HG03159 (cell line): ENCODE data around the gene IQCM.
"Not testable (repeated sequence)": the region's sequence is repeated elsewhere in the genome, so short reads cannot be mapped to it uniquely, and the experiment has no call there.

Experiments
- ATAC-seq: cut with Tn5 transposase; IDR thresholded peaks from one replicate; pipeline ENCODE4 v1.9.1; 2021; ENCODE audit warnings: mild to moderate bottlenecking, moderate library complexity; ENCODE audit not compliant: unreplicated experiment

Gene IQCM

DNA sequence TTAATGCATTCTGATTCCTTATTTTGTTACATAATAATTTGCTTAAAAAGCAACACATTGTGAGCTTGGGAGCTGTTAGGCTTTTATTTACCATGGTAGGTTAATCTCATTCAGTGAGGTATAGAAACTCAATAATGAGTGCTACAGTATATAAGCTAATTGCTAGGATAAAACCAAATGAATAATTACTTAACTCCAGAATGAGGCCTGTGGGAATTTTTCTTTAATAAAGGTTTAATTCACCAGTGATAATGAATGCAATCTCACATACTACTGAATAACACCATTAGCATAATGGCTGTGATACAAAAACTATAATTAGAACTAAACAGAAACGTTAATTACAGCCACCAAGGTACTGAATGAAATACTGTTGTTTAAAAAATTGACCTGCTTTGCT is 326.3 kb downstream of the IQCM start:
- ATAC-seq = no peak

DNA sequence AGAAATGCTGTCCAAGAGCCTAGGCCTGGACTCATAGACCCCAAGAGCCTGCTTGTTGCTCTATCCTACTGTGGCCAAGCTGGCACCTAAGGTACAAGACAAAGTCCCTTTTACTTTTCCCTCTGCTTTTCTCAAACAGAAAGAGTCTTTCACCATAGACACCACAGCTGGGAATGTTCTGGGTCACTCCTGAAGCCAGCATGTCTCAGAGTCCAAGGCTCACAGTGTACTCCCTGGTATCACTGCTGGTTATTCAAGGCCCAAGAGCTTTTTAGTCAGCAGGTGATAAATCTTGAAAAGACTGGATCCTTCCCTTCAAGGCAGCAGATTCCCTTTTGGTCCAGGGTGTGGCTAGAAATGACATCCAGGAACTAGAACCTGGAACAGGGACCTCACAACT is 328.8 kb downstream of the IQCM start:
- no peak for ATAC-seq

GRCh38 chr4:149468669-149469068 is 347.0 kb downstream of the IQCM start:
- not testable (repeated sequence) for ATAC-seq

- no peak for ATAC-seq
Measured at GRCh38 chr4:149466446-149466845, 349.2 kb downstream of the IQCM start.

DNA sequence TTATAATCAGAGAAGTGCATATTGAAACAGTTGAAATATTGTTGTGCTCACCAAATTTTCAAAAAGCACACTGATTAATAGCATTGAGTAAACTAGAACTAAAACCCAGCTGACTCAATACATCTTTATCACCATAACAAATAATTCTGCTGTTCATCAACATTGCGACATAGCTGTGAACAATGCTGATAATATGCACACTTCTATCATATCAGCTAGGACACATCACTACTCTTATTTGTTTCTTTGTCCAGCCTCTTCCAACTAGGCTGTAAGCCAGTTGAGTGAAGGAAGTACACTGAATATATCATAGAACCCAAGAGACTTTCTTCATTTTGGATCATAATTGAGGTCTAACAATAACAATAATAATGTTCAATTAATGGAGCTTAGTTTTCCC is 349.7 kb downstream of the IQCM start:
- no peak for ATAC-seq

DNA sequence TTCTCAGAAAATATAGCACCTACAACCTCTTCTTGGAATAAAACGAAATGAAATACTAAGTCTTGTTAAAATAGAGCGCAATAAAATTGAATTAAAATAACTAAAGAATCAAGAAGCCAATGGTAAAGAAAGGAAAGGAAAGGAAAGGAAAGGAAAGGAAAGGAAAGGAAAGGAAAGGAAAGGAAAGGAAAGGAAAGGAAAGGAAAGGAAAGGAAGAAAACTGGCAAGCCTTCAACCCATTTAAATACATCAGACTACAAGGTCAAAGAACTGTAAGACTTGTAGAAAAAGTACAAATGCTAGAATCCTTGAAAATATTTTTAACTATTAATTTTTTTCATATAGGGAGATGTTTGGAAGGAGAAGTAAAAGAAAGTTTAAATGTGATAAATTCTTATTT is 372.1 kb downstream of the IQCM start:
- no peak for ATAC-seq

DNA sequence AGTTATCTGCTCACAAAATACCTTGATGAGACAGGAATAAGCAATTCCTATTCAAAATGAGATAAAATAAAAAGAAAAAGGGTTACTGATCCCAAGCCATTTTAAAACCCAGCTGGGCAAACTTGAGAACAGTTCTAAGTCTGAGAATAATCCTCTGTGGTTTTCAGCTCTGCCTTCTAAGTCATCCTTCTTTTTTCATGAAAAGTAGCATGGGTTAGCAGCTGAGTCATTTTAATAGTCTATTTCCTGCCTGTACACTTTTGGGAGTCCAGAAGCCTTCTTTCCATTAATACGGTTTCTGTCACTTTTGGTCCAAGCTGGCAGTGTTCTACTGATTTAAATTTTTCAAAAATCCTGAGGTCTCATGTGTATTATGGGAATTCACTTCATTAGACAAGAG is 374.3 kb downstream of the IQCM start:
- ATAC-seq = no peak

- no peak for ATAC-seq
Measured at GRCh38 chr4:149426461-149426860, 389.2 kb downstream of the IQCM start.

DNA sequence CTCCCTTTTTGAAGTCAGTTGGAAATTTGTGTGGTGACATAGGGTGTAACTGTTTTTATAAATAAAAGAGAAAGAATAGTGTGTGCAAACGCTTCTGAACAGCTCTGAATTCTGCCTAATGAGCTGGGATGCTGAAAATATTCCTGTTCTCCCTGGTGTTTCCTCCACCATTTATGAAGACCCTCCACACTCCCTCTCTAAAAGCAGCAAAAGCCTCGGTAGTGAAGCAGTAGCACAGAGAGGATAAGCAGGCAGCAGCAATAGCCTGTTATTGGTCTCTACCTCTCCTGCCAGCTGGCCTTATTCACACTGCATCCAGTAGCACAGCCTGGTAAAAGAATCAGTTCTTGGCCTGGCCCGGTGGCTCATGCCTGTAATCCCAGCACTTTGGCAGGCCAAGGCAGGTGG is 406.1 kb downstream of the IQCM start:
- no peak for ATAC-seq

DNA sequence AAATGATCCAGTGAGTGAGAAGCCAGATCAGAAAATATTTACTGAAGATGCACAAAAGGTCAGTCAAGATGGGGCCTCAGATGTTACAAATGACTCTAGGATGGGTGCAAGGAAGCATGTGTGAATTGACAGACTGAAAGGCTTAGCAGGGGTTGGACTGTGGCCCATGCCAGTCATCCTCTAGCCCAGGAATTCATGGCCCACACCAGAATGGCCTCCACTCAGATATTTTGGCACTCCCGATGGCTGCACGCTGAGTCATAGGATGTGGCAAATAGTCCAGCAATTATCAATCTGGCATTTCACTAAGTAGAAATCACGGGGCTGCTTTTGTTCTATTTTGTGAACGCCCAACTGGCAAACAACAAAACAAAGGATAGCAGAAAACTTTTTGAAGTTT is 406.5 kb downstream of the IQCM start:
- no peak for ATAC-seq

- no peak for ATAC-seq
Measured at GRCh38 chr4:149404143-149404542, 411.5 kb downstream of the IQCM start.

DNA sequence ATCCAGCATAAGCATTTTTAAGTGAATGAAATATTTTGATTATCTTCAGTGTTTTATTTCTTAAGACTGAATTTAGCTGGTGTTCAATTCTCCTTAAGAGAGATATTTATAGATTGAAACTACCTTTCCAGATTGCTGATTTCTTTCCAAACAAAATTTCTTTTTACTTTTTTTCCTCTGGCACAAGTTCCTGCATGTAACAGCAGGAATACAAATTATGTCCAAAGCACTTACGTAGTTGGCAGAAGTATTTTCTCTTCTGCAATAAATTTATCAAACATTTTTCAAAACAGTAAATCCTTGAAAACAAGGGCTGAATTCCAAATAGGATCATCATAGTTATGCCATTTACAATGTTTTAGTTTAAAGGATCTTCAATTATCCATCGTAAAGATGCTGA is 412.6 kb downstream of the IQCM start:
- ATAC-seq = no peak

- ATAC-seq = no peak
Measured at GRCh38 chr4:149398993-149399392, 416.6 kb downstream of the IQCM start.

- peak; percentile 73 for ATAC-seq
Measured at GRCh38 chr4:149370785-149371420, 444.7 kb downstream of the IQCM start.

DNA sequence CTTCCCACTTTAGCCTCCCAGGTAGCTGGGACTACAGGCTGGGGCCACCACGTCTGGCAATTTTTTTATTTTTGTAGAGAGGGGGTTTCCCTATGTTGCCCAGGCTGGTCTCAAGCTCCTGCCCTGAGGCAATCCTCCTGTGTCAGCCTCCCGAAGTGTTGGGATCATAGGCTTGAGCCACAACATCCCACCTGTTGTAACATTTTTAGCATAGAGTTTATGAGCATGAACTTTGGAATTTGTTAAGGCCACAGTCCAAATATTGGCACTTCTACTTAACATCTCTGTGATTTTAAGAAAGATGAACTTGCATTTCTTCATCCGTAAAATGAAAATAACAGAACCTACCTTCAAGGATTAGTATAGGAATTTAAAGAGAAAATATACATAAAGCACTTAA is 445.6 kb downstream of the IQCM start:
- ATAC-seq = no peak

GRCh38 chr4:149353241-149353640 is 462.4 kb downstream of the IQCM start:
- ATAC-seq = no peak

GRCh38 chr4:149349541-149349940 is 466.1 kb downstream of the IQCM start:
- ATAC-seq = no peak

- no peak for ATAC-seq
Measured at GRCh38 chr4:149347139-149347538, 468.5 kb downstream of the IQCM start.

- ATAC-seq = no peak
Measured at GRCh38 chr4:149345424-149345823, 470.2 kb downstream of the IQCM start.

DNA sequence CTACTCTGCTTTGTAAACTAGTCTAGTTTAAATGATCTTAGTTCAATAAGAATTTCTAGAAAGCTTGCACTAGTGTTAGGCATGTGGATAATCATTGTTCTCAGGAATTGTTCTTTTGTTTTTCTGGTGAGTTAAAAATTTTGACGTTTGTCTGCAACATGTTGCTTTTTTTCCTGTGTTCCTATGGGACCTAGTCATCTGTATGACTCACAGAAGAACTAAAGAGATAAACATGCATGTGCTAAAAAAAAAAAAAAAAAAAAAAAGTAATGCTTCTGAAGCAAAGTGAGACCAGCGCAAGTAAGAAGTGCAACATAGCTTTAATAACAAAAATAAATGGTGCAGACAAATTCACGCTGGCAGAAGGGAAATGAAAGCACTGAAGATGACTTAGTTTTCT is 471.2 kb downstream of the IQCM start:
- ATAC-seq = no peak

DNA sequence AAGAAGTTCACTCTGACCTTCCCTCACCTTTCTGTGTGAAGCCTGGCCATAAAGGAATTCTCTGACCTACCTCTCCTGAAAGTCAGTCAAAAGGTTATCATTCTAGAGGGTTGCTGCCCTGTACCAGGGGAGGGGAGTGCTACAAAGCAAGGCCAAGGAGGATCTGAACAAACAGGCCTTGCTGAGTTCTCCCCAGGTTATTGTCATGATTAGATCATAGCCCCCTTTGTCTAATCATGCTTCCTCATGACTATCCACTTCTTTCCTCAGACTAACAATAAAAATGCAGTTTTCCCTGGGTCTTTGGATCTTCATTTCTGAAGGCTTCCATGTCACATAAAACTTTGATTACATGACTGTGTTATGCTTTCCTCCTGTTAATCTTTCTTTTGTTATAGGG is 472.0 kb downstream of the IQCM start:
- no peak for ATAC-seq

DNA sequence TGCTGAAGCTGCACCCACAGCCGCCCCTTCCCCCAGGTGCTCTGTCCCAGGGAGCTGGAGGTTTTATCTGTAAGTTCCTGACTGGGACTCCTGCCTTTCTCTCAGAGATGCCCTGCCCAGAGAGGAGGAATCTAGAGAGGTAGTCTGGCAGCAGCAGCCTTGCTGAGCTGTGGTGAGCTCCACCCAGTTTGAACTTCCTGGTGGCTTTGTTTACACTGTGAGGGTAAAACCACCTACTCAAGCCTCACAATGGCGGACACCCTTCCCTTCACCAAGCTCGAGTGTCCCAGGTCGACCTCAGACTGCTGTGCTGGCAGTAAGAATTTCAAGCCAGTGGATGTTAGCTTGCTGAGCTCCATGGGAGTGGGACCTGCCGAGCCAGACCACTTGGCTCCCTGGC is 474.5 kb downstream of the IQCM start:
- not testable (repeated sequence) for ATAC-seq

DNA sequence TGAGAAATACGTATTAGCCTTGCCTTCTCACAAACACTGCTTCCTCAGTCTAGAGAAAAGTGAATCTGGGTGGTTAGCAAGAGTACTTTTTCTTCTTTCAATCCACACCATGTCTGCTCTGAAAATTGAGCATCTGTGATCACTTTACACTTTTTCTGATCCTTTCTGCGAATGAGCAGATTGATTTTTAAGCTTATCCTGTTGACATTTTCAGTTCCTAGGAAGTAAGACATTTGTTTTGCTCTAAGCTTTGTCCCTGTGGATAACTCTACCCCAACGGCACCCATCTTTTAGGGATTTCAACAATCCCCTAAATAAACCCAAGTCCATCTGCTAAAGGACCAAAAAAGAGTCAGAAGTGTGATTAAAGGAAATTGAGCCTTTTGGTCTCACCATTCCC is 487.5 kb downstream of the IQCM start:
- no peak for ATAC-seq
